Left lobe of liver (tissue), 2 donors: ENCODE results near the gene ATP23. TPM values are rescaled to one million over a fixed set of nuclear protein-coding genes. Genes with fewer than 3 reads are reported as not detected.

ENCODE experiments used
- ATAC-seq: fragments of 200-7000 bp; cut with Tn5 transposase; one replicate; pipeline ENCODE4 v1.9.1; 2020; ENCODE audit warnings: mild to moderate bottlenecking, moderate library complexity
- DNase-seq: peaks from one replicate; pipeline ENCODE4 v3.0.0-alpha.2; 2020; ENCODE audit warnings: low spot score
- total RNA-seq: library from RNA; stranded (reverse); gene quantifications from one replicate; pipeline ENCODE4 v1.2.1, GENCODE V29; 2021
- donor health status: DM: no; HTN: no; CAD: no; lungs with moderate emphysema.
- donor health status: DM: no; HTN: yes; CAD: no.

The ATP23 gene
- total RNA-seq, 1 donor from 2014 or later, result 4.0 TPM

- no peak for DNase-seq
- ATAC-seq, result no peak
Measured at GRCh38 chr12:57966536-57966935, 25.2 kb downstream of the ATP23 start.

DNA sequence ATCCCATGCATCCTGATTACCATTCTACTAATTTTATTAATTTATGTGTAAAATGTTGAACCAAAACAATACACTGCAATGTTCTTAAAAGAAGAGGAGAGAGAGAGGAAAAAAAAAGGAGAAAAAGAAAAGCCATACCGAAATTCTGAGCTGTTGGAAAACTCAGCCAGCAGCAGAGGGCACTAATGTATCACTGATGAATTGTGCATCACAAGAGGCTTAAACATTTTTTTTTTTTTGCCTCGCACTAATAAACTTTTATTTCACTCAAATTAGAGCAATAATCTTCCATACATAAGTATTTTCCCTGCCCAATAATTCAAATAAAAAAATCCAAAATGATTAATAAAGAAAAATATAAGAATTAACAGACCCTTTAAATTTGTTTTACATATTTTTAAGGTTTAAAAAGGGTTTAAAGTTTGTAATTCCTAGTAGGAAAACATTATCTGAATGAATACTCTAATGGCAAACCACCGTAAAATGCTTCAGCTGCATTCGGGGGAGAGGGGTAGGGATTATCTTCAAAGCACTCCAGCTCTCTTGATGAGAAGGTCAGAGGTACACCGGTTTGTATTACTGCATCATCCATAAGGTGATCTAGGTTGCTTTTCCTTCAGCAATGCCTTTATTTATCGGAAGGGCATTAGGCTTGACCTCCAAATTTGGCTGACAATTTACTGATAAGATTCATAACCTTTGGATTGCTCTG, 41.9 kb downstream of the ATP23 start:
- no peak for DNase-seq
- ATAC-seq, result no peak

GRCh38 chr12:57983858-57984505, 42.6 kb downstream of the ATP23 start:
- DNase-seq, result no peak
- ATAC-seq, result no peak

DNA sequence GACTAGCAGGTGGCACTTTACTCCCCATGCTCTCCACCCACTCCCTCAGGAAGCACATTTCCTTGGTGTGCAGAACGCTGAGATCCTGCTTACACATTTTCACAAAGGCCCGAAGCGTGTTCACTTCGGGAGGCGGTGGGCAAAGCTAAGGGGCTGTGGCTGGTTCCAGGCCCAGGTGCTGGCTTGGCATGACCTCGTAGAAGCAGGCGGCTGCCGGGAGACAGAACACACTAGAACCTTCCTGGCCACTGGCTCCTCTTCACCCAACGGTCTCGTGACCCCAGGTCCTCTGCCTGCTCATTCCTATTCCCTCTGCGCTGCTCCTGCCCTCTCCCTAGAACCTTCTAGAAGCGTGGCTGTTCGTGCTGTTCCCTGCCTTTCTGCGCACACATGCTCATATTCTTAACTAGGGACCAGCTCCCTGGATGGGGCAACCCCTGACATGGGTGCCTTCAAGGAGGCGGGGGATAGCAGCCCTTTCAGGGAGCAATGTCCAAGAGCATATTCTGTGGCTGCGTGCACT, 43.3 kb downstream of the ATP23 start:
- DNase-seq, result no peak

DNA sequence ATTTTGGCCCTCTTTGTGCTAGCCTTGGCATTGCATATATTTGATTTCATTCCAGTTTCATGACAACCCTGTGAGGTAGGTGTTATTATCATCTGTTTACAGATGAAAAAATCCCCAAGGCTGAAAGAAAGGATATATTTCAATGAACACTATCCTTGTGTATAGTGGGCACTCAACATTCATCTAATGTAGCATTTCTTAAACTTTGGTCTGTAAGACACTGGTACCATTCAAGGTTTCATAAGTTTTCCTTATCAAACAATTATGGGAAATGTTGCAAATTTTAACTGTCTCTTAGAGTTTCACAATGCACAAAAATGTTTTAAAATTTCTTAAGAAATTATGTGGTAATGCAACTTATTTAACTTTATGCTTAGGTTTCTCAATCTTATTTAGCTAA, 44.3 kb downstream of the ATP23 start:
- no peak for DNase-seq
- no peak for ATAC-seq

More for the DNA sequence above, 43.3 kb downstream of the ATP23 start:
- no peak for ATAC-seq

DNA sequence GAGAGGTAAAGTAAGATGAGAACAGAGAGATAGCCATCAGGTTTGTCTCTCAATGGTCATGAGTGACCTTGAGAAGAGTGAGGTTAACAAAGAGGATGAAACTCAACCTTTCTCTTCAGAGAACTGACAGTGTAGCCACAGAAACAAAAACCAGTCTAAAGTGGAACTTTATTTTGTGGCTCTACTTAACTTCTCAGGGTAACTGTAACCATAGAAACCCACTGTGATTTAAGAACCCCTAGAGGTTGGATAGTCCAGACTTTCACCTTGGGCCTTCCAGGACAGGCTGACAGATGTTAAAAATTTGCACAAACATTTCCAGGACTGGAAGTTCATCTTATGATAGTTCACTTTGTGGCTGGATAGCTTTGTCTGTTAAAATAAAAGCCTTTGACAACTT, 48.5 kb downstream of the ATP23 start:
- no peak for DNase-seq
- no peak for ATAC-seq

DNA sequence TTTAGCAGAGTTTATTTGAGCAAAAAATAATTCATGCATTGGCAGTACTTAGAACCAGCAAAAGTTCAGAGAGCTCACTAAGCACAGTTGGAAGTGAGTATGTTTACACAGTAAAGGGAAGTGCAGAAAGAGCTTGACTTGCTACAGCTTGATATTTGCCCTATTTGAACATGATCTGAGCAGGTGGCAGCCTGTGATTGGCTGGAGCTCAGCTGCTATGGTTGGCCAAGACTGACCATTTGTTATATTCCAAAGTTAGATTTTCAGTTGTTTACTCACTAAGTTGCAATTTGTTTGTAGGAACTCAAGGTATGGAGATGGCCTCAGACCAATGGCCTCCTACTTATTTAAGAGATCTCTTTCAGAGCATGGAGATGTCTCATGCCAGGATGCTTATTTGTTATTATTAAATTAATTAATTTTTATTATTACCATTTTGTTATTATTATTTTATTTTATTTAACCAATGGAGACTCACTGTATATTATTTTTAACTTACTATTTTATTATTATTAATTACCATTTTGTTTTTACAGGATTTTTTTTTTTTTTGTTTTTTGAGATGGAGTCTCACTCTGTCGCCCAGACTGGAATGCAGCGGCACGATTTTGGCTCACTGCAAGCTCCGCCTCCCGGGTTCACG, 49.0 kb downstream of the ATP23 start:
- ATAC-seq (no peak), DNase-seq (no peak)

DNA sequence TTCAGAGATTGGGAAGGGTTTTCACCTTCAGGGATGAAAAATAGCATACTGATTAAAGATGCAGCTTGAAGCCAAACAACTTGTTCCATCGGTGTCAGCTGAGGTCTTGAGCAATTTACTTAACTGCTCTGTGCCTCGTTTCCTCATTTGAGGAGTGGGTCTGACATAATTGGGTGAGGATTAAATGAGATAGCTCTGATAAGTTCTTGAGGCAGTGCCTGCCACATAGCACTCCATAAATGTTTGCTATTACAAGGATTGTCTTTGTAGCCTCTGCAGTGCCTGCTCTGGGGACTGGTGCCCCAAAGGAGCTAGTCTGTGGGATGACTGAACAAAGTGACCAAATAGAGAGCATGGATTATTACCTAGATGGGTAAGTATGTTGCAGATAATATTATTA, 50.6 kb downstream of the ATP23 start:
- ATAC-seq, result no peak
- no peak for DNase-seq

DNA sequence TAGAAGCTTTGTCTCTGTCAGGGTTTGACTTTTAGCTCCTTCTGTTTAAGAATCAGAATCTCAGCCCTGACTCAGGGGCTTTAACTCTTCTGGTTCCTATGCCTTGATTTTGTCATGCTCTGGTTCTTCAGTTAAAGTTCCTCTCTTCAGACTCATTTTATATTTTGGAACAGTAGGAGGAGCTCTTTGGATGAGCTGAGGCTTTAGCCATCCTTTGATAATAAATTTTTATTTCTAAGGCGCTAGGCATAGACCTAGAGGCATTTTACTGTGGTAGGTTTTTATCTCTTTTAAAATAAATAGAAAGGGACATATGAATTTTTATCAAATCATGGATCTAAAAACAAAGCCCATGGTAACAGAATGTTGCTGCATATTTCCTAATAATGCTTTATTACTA, 51.7 kb downstream of the ATP23 start:
- no peak for ATAC-seq
- no peak for DNase-seq

GRCh38 chr12:57993834-57994233, 52.5 kb downstream of the ATP23 start:
- ATAC-seq, result no peak
- DNase-seq, result no peak

GRCh38 chr12:57996520-57996919, 55.2 kb downstream of the ATP23 start:
- no peak for ATAC-seq
- no peak for DNase-seq

GRCh38 chr12:57998251-57998650, 56.9 kb downstream of the ATP23 start:
- no peak for DNase-seq
- ATAC-seq, result no peak

- no peak for ATAC-seq
- no peak for DNase-seq
Measured at GRCh38 chr12:58000499-58000898, 59.1 kb downstream of the ATP23 start.

DNA sequence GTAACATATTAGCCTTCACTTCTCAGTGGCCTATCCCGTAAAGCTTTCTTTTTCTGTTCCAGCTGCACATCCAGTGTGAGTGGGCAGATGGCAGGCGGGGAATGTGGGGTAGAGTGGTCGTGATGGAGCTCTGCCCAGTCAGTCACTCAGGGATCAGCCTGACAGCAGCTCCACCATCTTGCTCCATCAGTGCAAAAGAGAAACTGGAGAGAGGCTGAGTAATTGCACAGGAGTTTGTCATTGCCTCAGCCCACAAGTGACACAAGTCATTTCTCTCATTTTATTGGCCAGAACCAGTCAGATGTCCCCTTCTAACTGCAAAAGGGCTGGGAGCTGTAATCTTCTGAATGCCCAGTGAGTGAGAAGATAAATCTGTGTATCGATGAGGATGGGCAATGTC, 66.5 kb downstream of the ATP23 start:
- no peak for DNase-seq
- ATAC-seq, result no peak

- DNase-seq (no peak), ATAC-seq (no peak)
Measured at GRCh38 chr12:58008634-58009033, 67.3 kb downstream of the ATP23 start.

Other genes starting within 250 kb of the ATP23 start
- 230 TPM for gene OS9, start 247.4 kb upstream of the ATP23 start, total RNA-seq
- 0.83 TPM for gene AGAP2, start 202.8 kb upstream of the ATP23 start, total RNA-seq
- 18.2 TPM for gene TSPAN31, start 196.5 kb upstream of the ATP23 start, total RNA-seq
- gene CDK4, start 189.3 kb upstream of the ATP23 start, total RNA-seq, result 30.8 TPM
- 3.6 TPM for gene MARCHF9, start 186.5 kb upstream of the ATP23 start, total RNA-seq
- gene CYP27B1, start 174.5 kb upstream of the ATP23 start, total RNA-seq, result 0.45 TPM
- gene METTL1, start 169.5 kb upstream of the ATP23 start, total RNA-seq, result 9.7 TPM
- 6.0 TPM for gene EEF1AKMT3, start 169.0 kb upstream of the ATP23 start, total RNA-seq
- gene TSFM, start 158.8 kb upstream of the ATP23 start, total RNA-seq, result 30.0 TPM
- 5.1 TPM for gene AVIL, start 122.8 kb upstream of the ATP23 start, total RNA-seq
- 86.3 TPM for gene CTDSP2, start 94.8 kb upstream of the ATP23 start, total RNA-seq